ENCODE data around the gene SYTL3.
"Not testable (repeated sequence)": the region's sequence is repeated elsewhere in the genome, so short reads cannot be mapped to it uniquely, and the experiment has no call there.

The SYTL3 gene

GRCh38 chr6:158630938-158631616 lies 18.8 kb upstream of the SYTL3 start:
- Histone ChIP-seq H3K4me1 (ENCODE audit: control insufficient read depth in 2 of 2, insufficient read depth in 1 of 2, low read depth in 1 of 2, low read length in 2 of 2) (peaks cover 0 to 2% of the 10 kb centered on the region in 2 donors), H2BK120ac (ENCODE audit: low read depth, low read length) (peak overlapping the region; percentile 16), H3K27ac (replicated peaks; ENCODE audit: low read length) (no peak overlapping the region), H2BK15ac (ENCODE audit: low read length) (no peak overlapping the region), H4K8ac (ENCODE audit: low read depth, low read length) (peak overlapping the region; percentile 74), H3K9me3 (replicated peaks in 1 of 2; ENCODE audit: control insufficient read depth in 2 of 2, insufficient read depth in 1 of 2, low read depth in 1 of 2, low read length in 2 of 2) (no peaks in the 10 kb centered on the region), H3K4ac (ENCODE audit: low read length) (no peak overlapping the region), H3K27me3 (ENCODE audit: control insufficient read depth in 3 of 3, insufficient read depth in 3 of 3, low read depth in 1 of 3, low read length in 3 of 3) (no peaks in the 10 kb centered on the region), H3K18ac (ENCODE audit: low read length) (peak overlapping the region; percentile 18), H3K36me3 (replicated peaks in 1 of 2; ENCODE audit: control insufficient read depth in 2 of 2, insufficient read depth in 2 of 2, low read length in 2 of 2) (peaks cover 17 to 94% of the 10 kb centered on the region in 2 donors), H3K9ac (ENCODE audit: low read depth, low read length, poor library complexity) (peak overlapping the region; percentile 82), H2BK5ac (ENCODE audit: low read length) (no peak overlapping the region), H2AFZ (ENCODE audit: low read length) (no peak overlapping the region), H3K14ac (ENCODE audit: low read length) (no peak overlapping the region), H2BK12ac (ENCODE audit: low read length) (no peak overlapping the region), H3K4me2 (ENCODE audit: insufficient read depth, low read length, poor library complexity, severe bottlenecking) (no peak overlapping the region), H3K4me3 (ENCODE audit: low read length in 2 of 2) (no peak overlapping the region), H4K91ac (ENCODE audit: low read depth, low read length, poor library complexity) (no peak overlapping the region), H2AK5ac (ENCODE audit: low read depth, low read length) (no peak overlapping the region), H3K23ac (ENCODE audit: low read depth, low read length, poor library complexity) (peak overlapping the region; percentile 62), H3K79me1 (ENCODE audit: low read depth, low read length) (no peaks in the 10 kb centered on the region)
- no CpG with 5 or more reads among the region's 19 CpGs for WGBS, 2 donors (ENCODE audit: extremely low coverage in 2 of 2, insufficient read length in 2 of 2, insufficient replicate concordance in 1 of 2)
- no peak for DNase-seq (ENCODE audit: low spot score)

GRCh38 chr6:158631678-158632537 lies 17.9 kb upstream of the SYTL3 start:
- Histone ChIP-seq H3K27ac (replicated peaks; ENCODE audit: low read length) (no peak overlapping the region), H3K9me3 (replicated peaks in 1 of 2; ENCODE audit: control insufficient read depth in 2 of 2, insufficient read depth in 1 of 2, low read depth in 1 of 2, low read length in 2 of 2) (no peaks in the 10 kb centered on the region), H2AFZ (ENCODE audit: low read length) (no peak overlapping the region), H4K91ac (ENCODE audit: low read depth, low read length, poor library complexity) (no peak overlapping the region), H2BK120ac (ENCODE audit: low read depth, low read length) (no peak overlapping the region), H3K14ac (ENCODE audit: low read length) (no peak overlapping the region), H3K4me3 (ENCODE audit: low read length in 2 of 2) (no peak overlapping the region), H3K27me3 (ENCODE audit: control insufficient read depth in 3 of 3, insufficient read depth in 3 of 3, low read depth in 1 of 3, low read length in 3 of 3) (no peaks in the 10 kb centered on the region), H3K9ac (ENCODE audit: low read depth, low read length, poor library complexity) (no peak overlapping the region), H3K4me2 (ENCODE audit: insufficient read depth, low read length, poor library complexity, severe bottlenecking) (no peak overlapping the region), H3K4ac (ENCODE audit: low read length) (no peak overlapping the region), H2BK15ac (ENCODE audit: low read length) (no peak overlapping the region), H3K36me3 (replicated peaks in 1 of 2; ENCODE audit: control insufficient read depth in 2 of 2, insufficient read depth in 2 of 2, low read length in 2 of 2) (peaks cover 16 to 94% of the 10 kb centered on the region in 2 donors), H3K23ac (ENCODE audit: low read depth, low read length, poor library complexity) (no peak overlapping the region), H2BK12ac (ENCODE audit: low read length) (no peak overlapping the region), H3K79me1 (ENCODE audit: low read depth, low read length) (no peaks in the 10 kb centered on the region), H4K8ac (ENCODE audit: low read depth, low read length) (peak overlapping the region; percentile 94), H3K4me1 (ENCODE audit: control insufficient read depth in 2 of 2, insufficient read depth in 1 of 2, low read depth in 1 of 2, low read length in 2 of 2) (peaks cover 0 to 2% of the 10 kb centered on the region in 2 donors), H2BK5ac (ENCODE audit: low read length) (no peak overlapping the region), H3K18ac (ENCODE audit: low read length) (no peak overlapping the region), H2AK5ac (ENCODE audit: low read depth, low read length) (no peak overlapping the region)
- no peak for DNase-seq (ENCODE audit: low spot score)
- WGBS, 2 donors (ENCODE audit: extremely low coverage in 2 of 2, insufficient read length in 2 of 2, insufficient replicate concordance in 1 of 2), result no CpG with 5 or more reads among the region's 19 CpGs

GRCh38 chr6:158632538-158633119 lies 17.2 kb upstream of the SYTL3 start:
- not testable (repeated sequence) for H2BK15ac ChIP-seq (ENCODE audit: low read length); H2BK12ac ChIP-seq (ENCODE audit: low read length); H3K23ac ChIP-seq (ENCODE audit: low read depth, low read length, poor library complexity); H3K27me3 ChIP-seq (ENCODE audit: control insufficient read depth in 3 of 3, insufficient read depth in 3 of 3, low read depth in 1 of 3, low read length in 3 of 3); H2AFZ ChIP-seq (ENCODE audit: low read length); H3K14ac ChIP-seq (ENCODE audit: low read length); H3K4ac ChIP-seq (ENCODE audit: low read length); H3K79me1 ChIP-seq (ENCODE audit: low read depth, low read length); H4K8ac ChIP-seq (ENCODE audit: low read depth, low read length); DNase-seq (ENCODE audit: low spot score); H3K27ac ChIP-seq (replicated peaks; ENCODE audit: low read length); H2BK5ac ChIP-seq (ENCODE audit: low read length); H4K91ac ChIP-seq (ENCODE audit: low read depth, low read length, poor library complexity); H2AK5ac ChIP-seq (ENCODE audit: low read depth, low read length); H3K4me1 ChIP-seq (ENCODE audit: control insufficient read depth in 2 of 2, insufficient read depth in 1 of 2, low read depth in 1 of 2, low read length in 2 of 2); H2BK120ac ChIP-seq (ENCODE audit: low read depth, low read length); H3K4me3 ChIP-seq (ENCODE audit: low read length in 2 of 2); H3K4me2 ChIP-seq (ENCODE audit: insufficient read depth, low read length, poor library complexity, severe bottlenecking); H3K9me3 ChIP-seq (replicated peaks in 1 of 2; ENCODE audit: control insufficient read depth in 2 of 2, insufficient read depth in 1 of 2, low read depth in 1 of 2, low read length in 2 of 2); H3K9ac ChIP-seq (ENCODE audit: low read depth, low read length, poor library complexity); H3K18ac ChIP-seq (ENCODE audit: low read length)
- WGBS, 2 donors (ENCODE audit: extremely low coverage in 2 of 2, insufficient read length in 2 of 2, insufficient replicate concordance in 1 of 2), result no CpG with 5 or more reads among the region's 3 CpGs
- peaks cover 13 to 94% of the 10 kb centered on the region in 2 donors for H3K36me3 ChIP-seq (replicated peaks in 1 of 2; ENCODE audit: control insufficient read depth in 2 of 2, insufficient read depth in 2 of 2, low read length in 2 of 2)

GRCh38 chr6:158633127-158633526 lies 16.7 kb upstream of the SYTL3 start:
- Histone ChIP-seq H3K36me3 (replicated peaks in 1 of 2; ENCODE audit: control insufficient read depth in 2 of 2, insufficient read depth in 2 of 2, low read length in 2 of 2) (peaks cover 13 to 94% of the 10 kb centered on the region in 2 donors), H3K18ac (ENCODE audit: low read length) (peak overlapping the region; percentile 24), H3K4me1 (ENCODE audit: control insufficient read depth in 2 of 2, insufficient read depth in 1 of 2, low read depth in 1 of 2, low read length in 2 of 2) (peaks cover 0 to 2% of the 10 kb centered on the region in 2 donors), H3K4me3 (ENCODE audit: low read length in 2 of 2) (no peak overlapping the region), H2BK5ac (ENCODE audit: low read length) (no peak overlapping the region), H3K27me3 (ENCODE audit: control insufficient read depth in 3 of 3, insufficient read depth in 3 of 3, low read depth in 1 of 3, low read length in 3 of 3) (no peaks in the 10 kb centered on the region), H2AK5ac (ENCODE audit: low read depth, low read length) (no peak overlapping the region), H3K9me3 (replicated peaks in 1 of 2; ENCODE audit: control insufficient read depth in 2 of 2, insufficient read depth in 1 of 2, low read depth in 1 of 2, low read length in 2 of 2) (no peaks in the 10 kb centered on the region), H3K23ac (ENCODE audit: low read depth, low read length, poor library complexity) (no peak overlapping the region), H2BK15ac (ENCODE audit: low read length) (no peak overlapping the region), H3K27ac (replicated peaks; ENCODE audit: low read length) (no peak overlapping the region), H3K9ac (ENCODE audit: low read depth, low read length, poor library complexity) (no peak overlapping the region), H4K8ac (ENCODE audit: low read depth, low read length) (no peak overlapping the region), H2BK12ac (ENCODE audit: low read length) (no peak overlapping the region), H4K91ac (ENCODE audit: low read depth, low read length, poor library complexity) (no peak overlapping the region), H3K79me1 (ENCODE audit: low read depth, low read length) (no peaks in the 10 kb centered on the region), H3K4me2 (ENCODE audit: insufficient read depth, low read length, poor library complexity, severe bottlenecking) (no peak overlapping the region), H3K4ac (ENCODE audit: low read length) (no peak overlapping the region), H2BK120ac (ENCODE audit: low read depth, low read length) (no peak overlapping the region), H2AFZ (ENCODE audit: low read length) (no peak overlapping the region), H3K14ac (ENCODE audit: low read length) (no peak overlapping the region)
- WGBS, 2 donors (ENCODE audit: extremely low coverage in 2 of 2, insufficient read length in 2 of 2, insufficient replicate concordance in 1 of 2), result no CpG with 5 or more reads among the region's 11 CpGs
- no peak for DNase-seq (ENCODE audit: low spot score)

Data from neuronal stem cell (in vitro differentiated cells).